Inferior parietal cortex (tissue), 1 donor: ENCODE results near the gene DDX60.
"Not testable (repeated sequence)": the region's sequence is repeated elsewhere in the genome, so short reads cannot be mapped to it uniquely, and the experiment has no call there.

Source experiments
- DNase-seq: peaks from one replicate; pipeline ENCODE4 v3.0.0-alpha.2; 2016; ENCODE audit errors: extremely low spot score

Gene DDX60

DNA sequence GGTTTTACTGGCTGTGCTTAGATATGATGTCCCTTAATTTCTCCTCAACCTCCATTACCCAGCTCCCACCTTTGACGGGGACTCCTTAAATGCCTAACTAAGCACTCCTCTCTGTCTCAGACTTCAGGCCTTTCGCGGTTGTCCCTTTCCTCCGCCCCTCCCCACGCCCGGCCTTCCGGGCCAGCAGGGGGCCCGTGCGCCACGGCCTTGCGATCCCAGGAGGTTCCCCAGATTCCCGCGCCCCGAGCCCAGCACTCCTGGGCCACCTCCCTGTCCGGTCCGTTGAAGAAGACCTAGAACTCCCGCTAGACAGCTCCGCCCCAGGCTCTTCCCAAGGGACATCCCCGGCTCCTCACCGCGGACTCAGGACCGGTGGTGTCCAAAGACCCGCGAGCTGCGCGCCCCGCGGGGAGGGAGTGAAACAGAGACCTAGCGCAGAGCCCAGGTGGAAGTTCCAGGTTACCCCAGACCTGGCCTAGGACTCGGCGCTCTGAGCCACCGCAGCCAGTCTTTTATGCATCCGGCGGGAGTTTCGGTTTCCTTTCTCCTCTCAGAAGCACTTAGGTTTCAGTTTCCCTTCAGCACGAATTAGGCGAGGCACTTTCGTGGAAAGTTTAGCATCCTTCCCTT, at the start of gene DDX60:
Gene DDX60 (minus strand): TSS at position 487 of the 630 bp plus-strand sequence. CDS start 7,493 bp downstream, outside the sequence.
- DNase-seq, result peak; percentile 60

GRCh38 chr4:168367065-168367464, 48.5 kb upstream of the DDX60 start:
- no peak for DNase-seq

DNA sequence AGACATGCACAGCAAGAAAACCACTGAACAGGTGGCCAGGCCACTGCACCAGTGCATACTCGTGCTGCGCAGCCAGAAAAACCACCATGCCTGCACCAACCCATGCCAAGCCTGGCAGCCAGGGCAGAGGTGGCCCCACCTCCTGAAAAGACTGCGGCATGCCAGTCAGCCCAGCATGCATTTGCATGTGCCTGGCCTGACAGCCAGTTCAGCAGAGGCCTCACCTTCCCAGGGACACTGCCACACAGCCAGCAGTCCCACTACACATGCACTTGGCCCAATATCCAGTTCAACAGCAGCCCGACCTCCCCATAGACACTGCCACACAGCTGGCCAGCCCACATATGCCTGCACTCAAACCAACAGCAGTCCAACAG, 43.5 kb upstream of the DDX60 start:
- no peak for DNase-seq

DNA sequence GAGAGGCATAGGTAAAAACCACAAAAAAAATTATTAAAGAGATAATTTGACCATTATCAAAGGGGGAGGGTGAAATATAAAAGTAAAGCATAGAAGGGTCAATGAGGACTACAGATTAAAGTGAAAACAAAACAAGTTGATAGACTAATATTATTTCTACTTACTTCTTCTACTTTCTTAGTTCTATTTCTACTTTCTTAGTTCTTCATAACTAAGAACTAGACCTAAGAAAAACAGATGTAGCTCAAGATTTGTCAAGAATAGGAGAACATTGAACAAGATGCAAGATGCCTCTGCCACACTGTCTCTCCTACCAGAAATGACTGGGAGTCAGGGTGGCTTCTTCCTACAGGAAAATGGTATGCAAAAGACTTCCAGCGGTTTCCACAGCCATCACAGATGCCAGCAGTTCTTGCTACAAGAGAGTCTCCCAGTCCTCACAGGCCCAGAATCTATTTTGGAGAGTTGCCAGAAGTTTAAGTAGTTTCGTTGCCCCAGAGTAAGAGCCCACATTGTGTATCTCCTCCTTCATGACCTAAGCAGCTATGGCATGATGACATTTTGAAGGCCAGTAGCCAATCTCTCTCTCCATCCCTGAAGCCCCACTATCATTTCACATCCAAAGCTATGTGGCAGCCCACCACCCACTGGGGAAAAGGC, 42.9 kb upstream of the DDX60 start:
- no peak for DNase-seq

DNA sequence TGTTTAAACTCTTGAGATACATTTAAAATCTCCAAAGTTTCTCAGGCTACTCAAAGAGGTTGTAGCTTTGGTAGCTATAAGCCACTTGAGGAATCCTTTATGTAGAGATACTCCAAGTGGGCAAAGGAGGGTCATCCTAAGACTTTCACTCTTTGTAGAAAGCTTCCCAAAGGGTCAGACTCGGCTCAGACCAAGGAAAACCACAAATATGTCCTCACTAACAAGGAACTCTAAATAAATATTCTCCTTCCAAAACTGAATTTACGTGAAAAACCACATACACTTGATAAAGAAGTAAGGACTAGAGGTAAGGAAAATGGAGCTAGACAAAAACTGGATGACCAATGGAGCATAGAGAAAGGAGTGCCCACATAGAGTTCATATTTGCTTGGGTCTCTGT, 41.7 kb upstream of the DDX60 start:
- no peak for DNase-seq

GRCh38 chr4:168357941-168358340, 39.4 kb upstream of the DDX60 start:
- DNase-seq, result no peak

- DNase-seq, result no peak
These were observed 35.2 kb upstream of the DDX60 start for GRCh38 chr4:168353746-168354145.

- DNase-seq, result no peak
These were observed 19.0 kb upstream of the DDX60 start for GRCh38 chr4:168337550-168337940.

DNA sequence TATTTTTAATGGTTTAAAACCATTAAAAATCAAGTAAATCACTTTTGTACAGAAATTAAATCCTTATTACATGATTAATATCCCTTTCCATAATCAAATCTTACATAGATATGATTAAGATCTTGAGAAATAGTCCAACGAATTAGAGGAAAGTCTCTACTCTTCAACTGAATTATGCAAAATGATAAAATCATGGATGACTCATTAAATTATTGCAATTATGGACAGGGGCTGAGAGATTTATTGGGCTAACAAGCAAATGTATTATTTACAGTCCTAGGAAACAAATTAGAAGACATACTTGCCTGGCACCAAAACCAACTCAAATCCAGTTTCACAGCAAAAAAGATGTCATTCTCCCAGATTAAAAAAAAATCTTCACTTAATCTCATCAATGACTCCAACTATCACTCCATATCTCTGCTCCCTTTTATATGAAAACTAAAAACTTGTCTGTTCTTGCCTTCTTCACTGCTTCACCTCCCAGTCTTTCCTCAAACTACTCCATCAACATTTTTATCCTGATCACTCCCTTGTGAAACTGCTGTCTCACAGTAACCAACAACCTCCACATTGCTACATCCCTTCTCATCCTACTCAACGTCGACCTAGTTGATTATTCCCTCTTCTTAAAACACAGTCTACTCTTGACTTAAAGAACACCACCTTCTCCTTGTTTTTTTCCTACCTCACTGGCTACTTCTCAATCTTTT, 18.4 kb upstream of the DDX60 start:
- no peak for DNase-seq

GRCh38 chr4:168335621-168336020, 17.1 kb upstream of the DDX60 start:
- no peak for DNase-seq

DNA sequence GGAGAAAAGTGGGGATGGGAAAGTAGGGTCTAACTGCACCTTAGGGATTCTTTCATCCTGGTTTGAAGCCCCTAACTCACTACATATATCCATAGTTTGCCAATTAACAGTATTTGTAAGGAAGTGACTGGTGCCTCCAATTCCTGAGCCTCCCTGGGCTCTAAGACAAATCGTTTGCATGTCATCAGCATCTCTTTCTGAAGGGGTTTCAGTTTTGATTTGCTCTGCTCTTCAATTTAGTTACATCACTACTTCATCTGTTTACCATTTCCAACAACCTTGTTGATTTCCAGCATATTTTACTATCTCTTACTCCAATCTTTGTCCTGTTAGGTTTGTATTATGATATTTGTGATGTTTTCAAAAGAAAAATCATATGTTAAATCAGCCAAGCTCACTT, 15.5 kb upstream of the DDX60 start:
- DNase-seq, result no peak

DNA sequence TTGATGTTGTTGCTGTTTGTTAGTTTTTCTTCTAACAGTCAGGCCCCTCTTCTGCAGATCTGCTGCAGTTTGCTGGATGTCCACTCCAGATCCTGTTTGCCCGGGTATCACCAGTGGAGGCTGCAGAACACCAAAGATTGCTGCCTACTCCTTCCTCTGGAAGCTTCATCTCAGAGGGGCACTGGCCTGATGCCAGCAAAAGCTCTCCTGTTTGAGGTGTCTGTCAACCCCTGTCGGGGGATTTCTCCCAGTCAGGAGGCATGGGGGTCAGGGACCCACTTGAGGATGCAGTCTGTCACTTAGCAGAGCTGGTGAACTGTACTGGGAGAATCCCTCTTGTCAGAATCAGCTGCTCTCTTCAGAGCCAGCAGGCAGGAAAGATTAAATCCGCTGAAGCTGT, 12.0 kb upstream of the DDX60 start:
- not testable (repeated sequence) for DNase-seq

GRCh38 chr4:168325591-168325990, 7.0 kb upstream of the DDX60 start:
- no peak for DNase-seq

DNA sequence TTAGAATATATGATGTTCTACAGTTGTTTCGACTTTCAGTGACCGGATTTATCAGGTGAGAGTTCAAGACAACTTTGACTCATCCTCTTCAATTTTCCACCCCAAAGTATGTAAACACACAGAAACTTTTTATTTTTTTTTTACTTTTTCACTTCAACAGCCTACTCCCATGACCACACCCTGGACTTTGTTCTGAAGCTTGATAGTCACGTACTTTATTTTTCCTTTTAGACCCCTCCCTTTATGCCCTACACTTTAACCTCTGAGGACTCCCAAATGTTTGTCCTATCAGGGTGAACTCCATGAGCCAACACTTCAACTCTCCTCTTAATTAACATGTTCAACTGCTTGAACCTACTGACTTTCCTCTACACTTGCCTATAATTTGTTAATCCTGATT, 2.5 kb upstream of the DDX60 start:
- no peak for DNase-seq

DNA sequence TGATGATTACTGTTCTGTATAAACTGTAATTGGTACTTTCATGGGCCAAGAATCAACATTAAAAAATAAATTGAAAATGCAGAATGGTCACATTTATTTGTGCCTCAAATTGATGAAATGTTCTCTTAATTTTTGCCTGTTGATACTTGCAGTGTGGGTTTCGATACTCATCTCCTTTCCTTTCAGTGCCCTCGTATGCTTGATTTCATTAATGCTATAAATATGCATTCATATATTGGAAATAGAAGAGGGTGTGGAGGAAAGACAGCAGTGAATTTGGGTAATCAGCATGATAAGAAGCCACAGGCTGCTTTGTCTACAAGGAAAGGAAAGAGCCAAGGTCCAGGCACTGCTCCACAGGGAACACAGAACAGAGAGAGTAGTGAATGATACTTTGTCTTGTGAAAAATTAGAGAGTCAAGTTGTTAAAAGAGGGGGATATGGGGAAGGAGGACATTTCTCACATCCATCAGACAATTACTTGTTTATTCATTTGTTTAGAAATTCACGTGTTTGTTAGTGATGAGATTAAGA, 1.0 kb upstream of the DDX60 start:
- DNase-seq, result no peak

- no peak for DNase-seq
These were observed 931 bp downstream of the DDX60 start for GRCh38 chr4:168317621-168318020.

GRCh38 chr4:168309781-168310180, 8.8 kb downstream of the DDX60 start:
- DNase-seq, result no peak

DNA sequence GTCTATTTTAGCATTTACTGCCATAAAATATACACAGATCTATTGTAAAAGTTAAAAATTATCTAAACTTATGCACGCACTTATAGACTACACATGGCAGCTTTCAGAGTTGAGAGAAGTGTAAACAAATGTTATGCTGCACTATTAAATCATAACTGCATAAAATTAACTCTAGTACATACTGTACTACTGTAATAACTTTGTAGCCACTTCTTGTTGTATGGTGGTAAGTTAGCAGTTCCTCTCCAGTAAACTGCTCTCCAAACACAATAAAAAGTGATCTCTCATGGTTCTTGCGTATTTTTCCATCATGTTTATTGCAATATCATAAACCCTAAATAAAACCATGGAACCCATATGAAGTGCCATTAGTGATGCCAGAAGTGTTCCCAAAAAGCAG, 9.6 kb downstream of the DDX60 start:
- no peak for DNase-seq

GRCh38 chr4:168306476-168306875, 12.1 kb downstream of the DDX60 start:
- DNase-seq, result no peak

DNA sequence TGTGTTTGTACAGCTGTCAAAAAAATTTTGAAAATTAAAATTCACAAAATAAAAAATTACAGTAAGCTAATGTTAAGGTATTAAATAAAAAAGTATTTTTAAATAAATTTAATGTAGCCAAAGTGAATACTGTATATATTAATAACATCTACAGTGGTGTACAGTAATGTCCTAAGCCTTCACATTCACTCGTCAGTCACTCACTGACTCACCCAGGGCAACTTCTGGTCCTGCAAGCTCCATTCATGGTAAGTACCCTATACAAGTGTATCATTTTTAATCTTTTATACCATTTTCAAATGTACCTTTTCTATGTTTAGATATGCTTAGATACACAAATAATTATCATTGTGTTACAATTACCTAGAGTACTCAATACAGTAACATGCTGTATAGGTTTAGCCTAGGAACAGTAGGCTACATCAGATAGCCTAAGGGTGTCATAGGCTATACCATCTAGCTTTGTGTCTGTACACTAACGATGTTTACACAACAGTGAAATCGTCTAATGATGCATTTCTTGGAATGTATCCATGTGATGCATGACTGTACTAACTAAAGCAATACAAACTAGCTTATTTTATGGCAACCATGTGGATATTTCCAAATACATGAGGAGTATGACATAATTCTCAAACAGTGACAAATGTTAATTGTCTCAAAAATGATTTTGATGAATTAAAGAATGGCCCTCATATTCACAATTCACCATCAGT, 13.7 kb downstream of the DDX60 start:
- DNase-seq, result no peak

DNA sequence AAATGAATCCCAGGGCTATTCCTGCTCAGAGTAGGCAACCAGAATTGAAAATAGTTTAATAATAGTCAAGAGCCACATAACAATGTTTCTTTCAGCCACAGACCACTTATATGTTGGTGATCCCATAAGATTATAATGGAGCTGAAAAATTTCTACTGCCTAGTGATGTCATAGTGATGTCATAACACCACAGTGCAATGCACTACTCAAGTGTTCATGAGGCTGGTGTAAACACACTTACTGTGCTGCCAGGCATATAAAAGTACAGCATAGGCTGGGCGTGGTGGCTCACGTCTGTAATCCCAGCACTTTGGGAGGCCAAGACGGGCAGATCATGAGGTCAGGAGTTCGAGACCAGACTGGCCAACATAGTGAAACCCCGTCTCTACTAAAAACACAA, 15.1 kb downstream of the DDX60 start:
- DNase-seq, result not testable (repeated sequence)

DNA sequence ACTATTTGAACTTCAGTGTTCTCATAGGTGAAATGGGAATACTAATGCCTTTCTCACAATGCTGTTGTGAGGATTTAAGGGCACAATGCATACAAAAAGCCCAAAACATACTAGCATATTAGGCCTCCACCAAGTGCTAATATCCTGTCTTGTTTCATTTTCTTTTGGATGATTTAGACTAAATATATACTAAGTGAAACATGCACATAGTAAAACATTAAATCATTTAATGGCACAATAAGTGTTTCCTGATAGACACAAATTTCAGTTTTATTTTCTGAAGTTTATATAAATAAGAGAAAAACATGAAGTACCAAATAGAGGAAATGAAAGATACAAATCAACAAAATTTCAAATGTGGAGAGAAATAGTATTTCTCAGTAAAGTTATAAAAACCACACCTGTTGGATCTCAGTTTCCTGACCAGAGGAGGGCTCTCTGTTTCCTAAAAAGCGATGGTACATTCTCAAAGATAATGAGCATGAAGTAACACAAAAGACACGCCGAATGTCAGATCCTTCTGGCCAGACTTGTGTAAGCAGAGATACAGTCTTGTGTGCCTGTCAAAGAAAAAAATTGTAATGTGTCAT, 25.1 kb downstream of the DDX60 start:
- DNase-seq, result no peak
